Esophagus muscularis mucosa (tissue), 4 donors: ENCODE data around the gene IFNL1. TPM values are rescaled to one million over a fixed set of nuclear protein-coding genes. Genes with fewer than 3 reads are reported as not detected.

Experiments used
- DNase-seq: peaks from one replicate; pipeline ENCODE4 v3.0.0-alpha.2; 2017; ENCODE audit errors: extremely low spot score
- H3K27ac ChIP-seq, 4 donors: fragments of 200-600 bp; sonication (generic); replicated peaks in 1 of 4; 1 replicate in 3 of 4; 2 replicates in 1 of 4; pipeline ENCODE4 v1.5.1; 2016 to 2019; ENCODE audit warnings: mild to moderate bottlenecking in 1 of 4
- H3K27me3 ChIP-seq, 4 donors: fragments of 200-600 bp; sonication (generic); one replicate each; pipeline versions ENCODE4 v1.5.1 to v1.6.0; 2016 to 2019
- H3K36me3 ChIP-seq, 4 donors: fragments of 200-600 bp; sonication (generic); one replicate each; pipeline ENCODE4 v1.5.1; 2016 to 2019
- H3K4me1 ChIP-seq, 4 donors: fragments of 200-600 bp; sonication (generic); one replicate each; pipeline ENCODE4 v1.5.1; 2016 to 2019
- H3K4me3 ChIP-seq, 4 donors: fragments of 200-600 bp; sonication (generic); 1 replicate in 2 of 4; 2 replicates in 2 of 4; pipeline ENCODE4 v1.5.1; 2016 to 2019; ENCODE audit warnings: mild to moderate bottlenecking in 4 of 4, moderate library complexity in 1 of 4
- H3K9me3 ChIP-seq, 4 donors: fragments of 200-600 bp; sonication (generic); 1 replicate in 3 of 4; 2 replicates in 1 of 4; pipeline ENCODE4 v1.5.1; 2016 to 2019
- EP300 ChIP-seq: sonication (generic); formaldehyde crosslinking; IDR thresholded peaks from one replicate; pipeline ENCODE4 v1.6.1; 2017; ENCODE audit warnings: antibody characterized with exemption
- POLR2A ChIP-seq: fragments of 450-650 bp; IDR thresholded peaks from one replicate; pipeline ENCODE4 v1.6.1; 2017; ENCODE audit warnings: antibody characterized with exemption, moderate library complexity, mild to moderate bottlenecking, low read depth
- POLR2AphosphoS5 ChIP-seq, 2 donors: sonication (generic); formaldehyde crosslinking; IDR thresholded peaks; one replicate each; pipeline ENCODE4 v1.6.1; 2017; ENCODE audit warnings: antibody characterized with exemption in 2 of 2
- WGBS: methylation state at CpG from one replicate; pipeline ENCODE4 v1.1.5; 2018; 5-methylcytosine and 5-hydroxymethylcytosine counted together
- intact Hi-C: fragments of 100-400 bp; cut with DNase I; formaldehyde crosslinking; loops from one replicate; pipeline ENCODE4 v1.15.1; 2023
- small RNA-seq, 3 donors: library from RNA; depleted of rRNA; stranded (forward); fragments of <200 nt; gene quantifications; one replicate each; pipeline ENCODE3, GENCODE V24; 2016
- total RNA-seq, 4 donors: library from RNA; depleted of rRNA; stranded (reverse); fragments of >200 nt; gene quantifications; one replicate each; pipeline versions ENCODE4 v1.1.0 to v1.2.1, GENCODE V29; 2016
- TF ChIP-seq, protein P1 (sequence below), 3 experiments: fragments of 200-600 bp in 2 of 3; fragments of 450-650 bp in 1 of 3; sonication (generic) in 2 of 3; IDR thresholded peaks; one replicate each; pipeline ENCODE4 v1.5.1; 2017 to 2019; ENCODE audit warnings: antibody characterized with exemption in 3 of 3, mild to moderate bottlenecking in 2 of 3, moderate library complexity in 1 of 3

The IFNL1 gene
- total RNA-seq, 4 donors from 2014 or later = not detected

DNA sequence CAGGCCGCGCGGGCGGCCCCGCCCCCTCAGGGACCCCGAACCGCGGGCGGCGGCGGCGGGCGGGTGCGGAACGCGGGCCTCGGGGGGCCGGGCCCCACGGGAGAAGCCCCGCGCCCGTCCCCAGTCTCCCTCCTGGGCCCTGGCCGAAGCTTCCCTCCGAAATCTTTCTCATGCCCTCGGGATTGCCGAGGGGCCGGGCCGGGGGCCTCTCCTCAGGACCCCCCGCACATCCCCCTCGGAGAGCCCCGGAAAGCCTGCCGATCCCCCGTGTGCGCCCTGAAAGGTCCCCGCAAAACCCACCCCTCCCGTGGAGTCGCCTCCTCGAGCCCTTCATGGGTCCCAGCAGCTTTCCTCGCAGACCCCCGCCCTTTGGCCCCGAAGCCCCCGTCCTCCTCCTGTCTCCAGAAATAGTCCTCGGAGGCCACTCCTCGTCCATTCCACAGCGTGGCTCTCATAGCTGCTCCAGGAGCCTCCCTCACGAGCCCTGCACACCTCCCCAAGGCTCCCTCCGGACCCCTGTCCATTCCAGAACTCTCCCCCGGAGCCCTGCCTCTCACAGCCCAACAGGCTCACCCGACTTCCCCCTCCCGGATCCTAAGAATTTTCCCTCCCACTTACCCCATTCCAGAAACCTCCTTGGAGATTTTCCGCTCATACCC, 46.6 kb downstream of the IFNL1 start:
- H3K36me3 ChIP-seq = peaks cover 0 to 10% (median 5%) of the 10 kb centered on the region in 4 donors
- H3K4me1 ChIP-seq = peaks cover 43 to 63% (median 61%) of the 10 kb centered on the region in 4 donors
- 1% methylated on average over 14 of the region's 51 CpGs for WGBS
- intact Hi-C loops = loop anchor here (10.0 kb wide), 2 partner anchors 82 to 192 kb away; partner anchors contain the start of gene EID2B
- peak overlapping the region; percentile 85 to 93 (median 90) for H3K27ac ChIP-seq
- peak overlapping the region; percentile 84 to 91 (median 88) for H3K4me3 ChIP-seq
- no peak for DNase-seq
- H3K9me3 ChIP-seq = no peaks in the 10 kb centered on the region
- TF ChIP-seq POLR2A (no peak), EP300 (no peak), POLR2AphosphoS5 (IDR thresholded peaks at IDR 0.05) (no peak)
- TF ChIP-seq, protein P1, sequence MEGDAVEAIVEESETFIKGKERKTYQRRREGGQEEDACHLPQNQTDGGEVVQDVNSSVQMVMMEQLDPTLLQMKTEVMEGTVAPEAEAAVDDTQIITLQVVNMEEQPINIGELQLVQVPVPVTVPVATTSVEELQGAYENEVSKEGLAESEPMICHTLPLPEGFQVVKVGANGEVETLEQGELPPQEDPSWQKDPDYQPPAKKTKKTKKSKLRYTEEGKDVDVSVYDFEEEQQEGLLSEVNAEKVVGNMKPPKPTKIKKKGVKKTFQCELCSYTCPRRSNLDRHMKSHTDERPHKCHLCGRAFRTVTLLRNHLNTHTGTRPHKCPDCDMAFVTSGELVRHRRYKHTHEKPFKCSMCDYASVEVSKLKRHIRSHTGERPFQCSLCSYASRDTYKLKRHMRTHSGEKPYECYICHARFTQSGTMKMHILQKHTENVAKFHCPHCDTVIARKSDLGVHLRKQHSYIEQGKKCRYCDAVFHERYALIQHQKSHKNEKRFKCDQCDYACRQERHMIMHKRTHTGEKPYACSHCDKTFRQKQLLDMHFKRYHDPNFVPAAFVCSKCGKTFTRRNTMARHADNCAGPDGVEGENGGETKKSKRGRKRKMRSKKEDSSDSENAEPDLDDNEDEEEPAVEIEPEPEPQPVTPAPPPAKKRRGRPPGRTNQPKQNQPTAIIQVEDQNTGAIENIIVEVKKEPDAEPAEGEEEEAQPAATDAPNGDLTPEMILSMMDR (IDR thresholded peaks at IDR 0.05) = no peak
- H3K27me3 ChIP-seq = no peaks in the 10 kb centered on the region

DNA sequence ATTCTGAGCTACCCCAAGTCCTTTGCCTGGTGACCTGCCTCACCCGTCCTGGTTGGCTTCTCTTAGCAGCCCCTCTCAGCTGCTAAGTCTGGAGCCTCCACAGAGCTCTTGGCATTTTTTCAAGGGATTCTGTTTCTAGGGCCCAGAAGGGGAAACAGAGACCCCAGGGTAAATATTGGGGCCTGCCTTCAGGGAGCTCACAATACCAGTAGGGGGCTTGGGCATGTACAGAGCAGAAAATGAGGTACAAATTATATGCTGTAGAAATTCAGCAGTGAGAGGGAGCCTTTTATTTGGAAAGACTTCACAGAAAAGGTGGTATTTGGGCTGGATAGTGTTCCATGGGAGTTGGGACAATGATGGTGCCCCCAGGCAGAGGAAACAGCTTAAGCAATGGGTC, 49.7 kb downstream of the IFNL1 start:
- Histone ChIP-seq H3K4me1 (peaks cover 46 to 76% (median 67%) of the 10 kb centered on the region in 4 donors), H3K9me3 (no peaks in the 10 kb centered on the region), H3K4me3 (no peak overlapping the region), H3K36me3 (peaks cover 0 to 30% (median 24%) of the 10 kb centered on the region in 4 donors), H3K27me3 (no peaks in the 10 kb centered on the region), H3K27ac (peak overlapping the region in 3 of 4 donors; percentile 2 to 36 (median 31))
- no peak for DNase-seq
- intact Hi-C loops = loop anchor here (10.0 kb wide), 2 partner anchors 79 to 189 kb away; partner anchors contain the start of gene EID2B
- TF ChIP-seq POLR2AphosphoS5 (IDR thresholded peaks at IDR 0.05) (no peak), POLR2A (no peak), EP300 (no peak)
- TF ChIP-seq, protein P1 (IDR thresholded peaks at IDR 0.05) = peak in 1 of 3 experiments; percentile 9
- 62% methylated on average over 1 of the region's 1 CpG for WGBS

DNA sequence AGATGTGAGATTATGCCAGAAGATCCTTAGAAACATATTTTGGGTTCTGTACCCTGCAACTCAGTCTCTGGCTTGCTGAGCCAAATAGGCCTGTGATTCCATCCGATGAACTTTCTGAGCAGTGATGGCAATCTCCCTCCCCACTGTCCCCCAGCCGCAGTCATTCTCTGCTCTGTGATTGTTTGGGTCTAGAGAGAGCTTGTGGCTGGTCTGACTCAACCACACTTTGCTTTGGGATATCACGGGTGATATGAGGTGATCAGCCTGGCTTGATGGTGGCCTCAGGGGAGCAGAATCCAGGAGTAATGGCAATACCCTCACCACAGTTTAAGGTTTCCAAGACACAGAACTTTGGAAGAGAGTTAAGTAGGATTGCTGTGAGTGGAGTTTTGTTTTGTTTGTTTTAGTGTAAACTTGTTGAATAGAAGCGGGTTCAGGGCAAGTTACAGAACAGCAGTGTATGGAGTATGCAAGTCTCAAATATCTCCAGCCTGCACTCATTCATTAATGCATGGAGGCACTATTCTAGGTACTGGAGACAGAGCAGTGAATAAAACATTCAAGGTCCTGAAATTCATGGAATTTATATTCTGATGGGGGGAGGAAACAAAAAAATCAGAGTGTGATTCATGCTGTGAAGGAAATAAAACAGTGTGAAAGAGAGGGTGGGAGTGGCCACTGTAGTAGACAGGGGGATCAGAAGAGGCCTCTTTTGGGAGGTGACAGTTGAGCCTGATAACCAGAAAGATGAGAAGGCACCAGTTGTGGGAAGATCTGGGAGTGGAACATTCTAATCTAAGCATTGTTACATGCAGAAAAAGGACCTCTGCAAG, 51.3 kb downstream of the IFNL1 start:
- intact Hi-C loops = loop anchor here (10.0 kb wide), 2 partner anchors 77 to 187 kb away; partner anchors contain the start of gene EID2B
- no peak for DNase-seq
- H3K4me3 ChIP-seq = no peak overlapping the region
- TF ChIP-seq POLR2A (no peak), POLR2AphosphoS5 (IDR thresholded peaks at IDR 0.05) (no peak), EP300 (no peak)
- TF ChIP-seq, protein P1 (IDR thresholded peaks at IDR 0.05) = no peak
- H3K4me1 ChIP-seq = peaks cover 44 to 87% (median 73%) of the 10 kb centered on the region in 4 donors
- H3K27ac ChIP-seq = peak overlapping the region in 1 of 4 donors; percentile 3
- WGBS = 85% methylated on average over 4 of the region's 4 CpGs
- no peaks in the 10 kb centered on the region for H3K27me3 ChIP-seq
- H3K36me3 ChIP-seq = peaks cover 5 to 43% (median 30%) of the 10 kb centered on the region in 4 donors
- H3K9me3 ChIP-seq = no peaks in the 10 kb centered on the region

Small RNA genes lying within 50 kb of the gene (small RNA-seq; reads per million reads assigned to genes)
- 0 to 0.51 (median 0.25) reads per million in 3 donors for gene AC011445.2

Other genes starting within 250 kb of the IFNL1 start
- not detected for gene ACP7, start 212.0 kb upstream of the IFNL1 start, total RNA-seq
- 10 to 100 TPM in 2 of 4 donors, 1 to 10 TPM in 2; 8.3 to 18.4 (median 11.0) TPM for gene PAK4, start 170.6 kb upstream of the IFNL1 start, total RNA-seq
- gene NCCRP1, start 99.4 kb upstream of the IFNL1 start, total RNA-seq = under 1 TPM in 3 of 4 donors, not detected in 1; 0.17 to 0.42 (median 0.39) TPM
- gene SYCN, start 92.1 kb upstream of the IFNL1 start, total RNA-seq = not detected
- not detected for gene IFNL3, start 51.4 kb upstream of the IFNL1 start, total RNA-seq
- not detected for gene IFNL4, start 47.6 kb upstream of the IFNL1 start, total RNA-seq
- gene IFNL2, start 28.0 kb upstream of the IFNL1 start, total RNA-seq = not detected
- gene LRFN1, start 24.5 kb downstream of the IFNL1 start, total RNA-seq = 1 to 10 TPM in 2 of 4 donors, under 1 TPM in 2; 0.50 to 2.5 (median 1.4) TPM
- gene GMFG, start 39.6 kb downstream of the IFNL1 start, total RNA-seq = 10 to 100 TPM in 2 of 4 donors, 1 to 10 TPM in 2; 4.2 to 26.2 (median 12.0) TPM
- gene SAMD4B, start 46.0 kb downstream of the IFNL1 start, total RNA-seq = 100 to 1,000 TPM in 2 of 4 donors, 10 to 100 TPM in 2; 59.8 to 138 (median 104) TPM
- 10 to 100 TPM; 31.6 to 47.2 (median 41.5) TPM for gene PAF1, start 94.7 kb downstream of the IFNL1 start, total RNA-seq
- gene MED29, start 95.0 kb downstream of the IFNL1 start, total RNA-seq = 10 to 100 TPM; 24.9 to 58.0 (median 38.3) TPM
- gene ZFP36, start 110.4 kb downstream of the IFNL1 start, total RNA-seq = 100 to 1,000 TPM; 135 to 577 (median 196) TPM
- 10 to 100 TPM; 16.7 to 38.4 (median 22.2) TPM for gene PLEKHG2, start 116.3 kb downstream of the IFNL1 start, total RNA-seq
- 1,000 to 10,000 TPM; 1,316 to 2,441 (median 1,971) TPM for gene RPS16, start 139.5 kb downstream of the IFNL1 start, total RNA-seq
- gene SUPT5H, start 149.2 kb downstream of the IFNL1 start, total RNA-seq = 100 to 1,000 TPM in 1 of 4 donors, 10 to 100 TPM in 3; 87.6 to 101 (median 91.5) TPM
- gene TIMM50, start 184.4 kb downstream of the IFNL1 start, total RNA-seq = 10 to 100 TPM; 36.1 to 58.0 (median 51.3) TPM
- not detected for gene DLL3, start 202.5 kb downstream of the IFNL1 start, total RNA-seq
- gene SELENOV, start 218.7 kb downstream of the IFNL1 start, total RNA-seq = not detected
- 1 to 10 TPM; 3.0 to 6.4 (median 6.1) TPM for gene EID2B, start 236.4 kb downstream of the IFNL1 start, total RNA-seq
- gene EID2, start 243.8 kb downstream of the IFNL1 start, total RNA-seq = 10 to 100 TPM; 13.9 to 26.4 (median 18.9) TPM